Measurements from ENCODE around the gene FMO5.
"Not testable (repeated sequence)": the region's sequence is repeated elsewhere in the genome, so short reads cannot be mapped to it uniquely, and the experiment has no call there.

FMO5 gene

DNA sequence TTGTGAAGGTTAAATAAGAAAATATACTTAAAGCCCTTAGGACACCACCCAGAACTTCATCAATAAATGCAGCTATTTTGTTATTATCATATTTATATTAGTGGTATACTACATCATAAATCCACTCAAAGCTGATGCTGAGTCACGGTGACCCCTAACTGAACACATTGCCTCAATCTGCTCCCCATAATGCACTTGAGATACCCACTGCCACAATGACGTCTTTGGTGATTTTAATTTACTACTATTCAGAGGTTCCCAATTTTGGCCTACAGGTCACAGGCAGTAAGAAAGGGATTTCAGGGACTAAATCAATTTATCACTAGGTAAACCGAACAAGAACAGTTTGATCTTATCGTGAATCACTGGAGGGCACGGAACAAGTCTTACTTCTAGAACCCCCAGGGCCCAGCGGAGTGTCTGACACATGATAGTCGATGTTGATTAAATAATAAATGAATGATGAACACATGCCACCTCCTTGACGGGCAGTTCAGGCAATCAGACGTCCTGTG, 16.9 kb upstream of the FMO5 start:
- H3K9ac ChIP-seq = peak overlapping the region; percentile 91
- H3K9me3 ChIP-seq = peaks cover 6% of the 10 kb centered on the region
- H3K4me3 ChIP-seq = peak overlapping the region; percentile 86
- peaks cover 38% of the 10 kb centered on the region for H3K4me1 ChIP-seq
- no peak for TF ChIP-seq Cebpa-rat (IDR thresholded peaks at IDR 0.05)
- H3K27ac ChIP-seq = no peak overlapping the region; the same call in 1 of the 2 replicates
- peaks cover 8% of the 10 kb centered on the region; the same call in 1 of the 2 replicates for H3K36me3 ChIP-seq
- H4K20me1 ChIP-seq = peaks cover 40% of the 10 kb centered on the region
- peak overlapping the region; percentile 73 for H3K4me2 ChIP-seq
- no peaks in the 10 kb centered on the region for H3K27me3 ChIP-seq

DNA sequence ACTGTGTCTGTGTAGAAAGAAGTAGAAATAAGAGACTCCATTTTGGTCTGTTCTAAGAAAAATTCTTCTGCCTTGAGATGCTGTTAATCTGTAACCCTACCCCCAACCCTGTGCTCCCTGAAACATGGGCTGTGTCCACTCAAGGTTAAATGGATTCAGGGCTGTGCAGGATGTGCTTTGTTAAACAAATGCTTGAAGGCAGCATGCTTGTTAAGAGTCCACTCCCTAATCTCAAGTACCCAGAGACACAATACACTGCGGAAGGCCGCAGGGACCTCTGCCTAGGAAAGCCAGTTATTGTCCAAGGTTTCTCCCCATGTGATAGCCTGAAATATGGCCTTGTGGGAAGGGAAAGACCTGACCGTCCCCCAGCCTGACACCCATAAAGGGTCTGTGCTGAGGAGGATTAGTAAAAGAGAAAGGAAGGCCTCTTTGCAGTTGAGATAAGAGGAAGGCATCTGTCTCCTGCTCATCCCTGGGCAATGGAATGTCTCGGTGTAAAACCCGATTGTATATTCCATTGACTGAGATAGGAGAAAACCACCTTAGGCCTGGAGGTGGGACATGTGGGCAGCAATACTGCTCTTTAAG, 15.1 kb upstream of the FMO5 start:
- H3K9me3 ChIP-seq = peaks cover 24% of the 10 kb centered on the region
- not testable (repeated sequence) for H3K4me3 ChIP-seq, H3K27ac ChIP-seq, H3K9ac ChIP-seq, H3K27me3 ChIP-seq, H3K36me3 ChIP-seq, H3K4me2 ChIP-seq
- H3K4me1 ChIP-seq = peaks cover 21% of the 10 kb centered on the region
- peaks cover 22% of the 10 kb centered on the region for H4K20me1 ChIP-seq

DNA sequence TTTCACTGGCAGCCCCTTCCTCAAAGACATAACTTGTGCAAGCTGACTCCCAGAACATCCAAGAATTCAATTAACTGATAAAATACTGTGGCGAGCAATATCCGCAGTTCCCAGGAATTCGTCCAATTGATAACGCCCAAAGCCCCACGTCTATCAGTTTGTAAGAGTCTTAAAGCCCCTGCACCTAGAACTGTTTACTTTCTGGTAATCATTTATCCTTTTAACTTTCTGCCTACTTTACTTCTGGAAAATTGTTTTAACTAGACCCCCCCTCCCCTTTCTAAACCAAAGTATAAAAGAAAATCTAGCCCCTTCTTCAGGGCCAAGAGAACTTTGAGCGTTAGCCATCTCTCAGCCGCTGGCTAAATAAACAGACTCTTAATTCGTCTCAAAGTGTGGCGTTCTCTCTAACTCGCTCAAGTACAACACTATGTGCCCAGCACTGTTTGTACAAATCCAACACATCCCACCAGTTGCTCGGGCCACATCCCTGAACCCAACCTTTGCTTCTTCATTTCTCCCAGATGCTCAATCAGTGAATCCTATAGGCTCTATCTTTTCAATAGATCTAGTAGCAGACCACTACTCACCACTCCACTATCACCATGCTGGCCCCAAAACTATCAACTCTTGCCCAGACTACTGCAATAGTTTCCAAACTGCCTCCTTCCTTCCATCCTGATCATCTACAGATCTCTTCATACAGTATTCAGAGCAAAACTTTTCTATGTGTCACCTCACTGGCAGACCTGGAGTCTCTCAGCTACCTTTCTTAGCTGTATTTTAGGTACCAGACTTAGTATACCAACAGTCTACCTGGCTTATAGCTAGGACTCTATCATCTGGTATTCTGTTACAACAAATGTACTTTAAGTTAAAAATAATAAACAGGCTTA, 14.0 kb upstream of the FMO5 start:
- no peak overlapping the region for H3K4me3 ChIP-seq
- H3K4me2 ChIP-seq = no peak overlapping the region
- peaks cover 10% of the 10 kb centered on the region for H3K4me1 ChIP-seq
- peaks cover 33% of the 10 kb centered on the region for H3K9me3 ChIP-seq
- no peaks in the 10 kb centered on the region for H3K36me3 ChIP-seq
- no peak overlapping the region for H3K27ac ChIP-seq
- no peak overlapping the region for H3K9ac ChIP-seq
- H3K27me3 ChIP-seq = no peaks in the 10 kb centered on the region
- peaks cover 11% of the 10 kb centered on the region for H4K20me1 ChIP-seq
- TF ChIP-seq Cebpa-rat (IDR thresholded peaks at IDR 0.05) = no peak

GRCh38 chr1:147238053-147238902, 13.1 kb upstream of the FMO5 start:
- H3K27ac ChIP-seq = no peak overlapping the region
- H4K20me1 ChIP-seq = peaks cover 2% of the 10 kb centered on the region; the same call in 1 of the 2 replicates
- H3K4me3 ChIP-seq = no peak overlapping the region
- H3K36me3 ChIP-seq = no peaks in the 10 kb centered on the region
- H3K4me2 ChIP-seq = no peak overlapping the region
- peaks cover 7% of the 10 kb centered on the region for H3K4me1 ChIP-seq
- no peaks in the 10 kb centered on the region for H3K27me3 ChIP-seq
- no peak overlapping the region for H3K9ac ChIP-seq
- TF ChIP-seq Cebpa-rat (IDR thresholded peaks at IDR 0.05) = no peak
- H3K9me3 ChIP-seq = peaks cover 36% of the 10 kb centered on the region

- no peak overlapping the region for H3K4me3 ChIP-seq
- no peak overlapping the region for H3K27ac ChIP-seq
- H3K9ac ChIP-seq = no peak overlapping the region
- no peak overlapping the region for H3K4me2 ChIP-seq
- no peaks in the 10 kb centered on the region for H3K36me3 ChIP-seq
- no peaks in the 10 kb centered on the region for H4K20me1 ChIP-seq
- peaks cover 38% of the 10 kb centered on the region for H3K9me3 ChIP-seq
- peaks cover 6% of the 10 kb centered on the region for H3K4me1 ChIP-seq
- TF ChIP-seq Cebpa-rat (IDR thresholded peaks at IDR 0.05) = no peak
- H3K27me3 ChIP-seq = no peaks in the 10 kb centered on the region
Measured at GRCh38 chr1:147236959-147237791, 12.0 kb upstream of the FMO5 start.

DNA sequence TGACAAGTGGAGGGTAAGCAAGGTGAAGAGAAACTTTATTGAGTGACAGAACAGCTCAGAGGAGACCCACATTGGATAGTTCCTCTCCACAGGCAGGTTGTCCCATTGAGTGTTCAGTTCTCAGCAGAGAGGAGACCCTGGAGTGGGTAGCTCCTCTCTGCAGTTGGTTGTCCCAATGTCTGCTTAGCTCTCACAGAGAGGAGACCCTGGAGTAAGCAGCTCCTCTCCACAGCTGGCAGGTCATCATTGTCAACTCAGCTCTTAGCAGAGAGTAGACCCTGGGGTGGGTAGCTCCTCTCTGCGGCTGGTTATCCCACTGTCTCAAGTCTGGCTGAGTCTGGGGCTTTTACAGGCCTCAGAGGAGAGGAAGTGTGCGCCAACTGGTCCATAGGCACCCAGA, 11.3 kb upstream of the FMO5 start:
- H3K9ac ChIP-seq = no peak overlapping the region
- no peak overlapping the region for H3K27ac ChIP-seq
- no peak overlapping the region for H3K4me3 ChIP-seq
- H3K36me3 ChIP-seq = no peaks in the 10 kb centered on the region
- no peaks in the 10 kb centered on the region for H3K27me3 ChIP-seq
- H3K9me3 ChIP-seq = peaks cover 45% of the 10 kb centered on the region
- TF ChIP-seq Cebpa-rat (IDR thresholded peaks at IDR 0.05) = no peak
- no peaks in the 10 kb centered on the region; the same call in 1 of the 2 replicates for H3K4me1 ChIP-seq
- H3K4me2 ChIP-seq = no peak overlapping the region
- H4K20me1 ChIP-seq = no peaks in the 10 kb centered on the region

DNA sequence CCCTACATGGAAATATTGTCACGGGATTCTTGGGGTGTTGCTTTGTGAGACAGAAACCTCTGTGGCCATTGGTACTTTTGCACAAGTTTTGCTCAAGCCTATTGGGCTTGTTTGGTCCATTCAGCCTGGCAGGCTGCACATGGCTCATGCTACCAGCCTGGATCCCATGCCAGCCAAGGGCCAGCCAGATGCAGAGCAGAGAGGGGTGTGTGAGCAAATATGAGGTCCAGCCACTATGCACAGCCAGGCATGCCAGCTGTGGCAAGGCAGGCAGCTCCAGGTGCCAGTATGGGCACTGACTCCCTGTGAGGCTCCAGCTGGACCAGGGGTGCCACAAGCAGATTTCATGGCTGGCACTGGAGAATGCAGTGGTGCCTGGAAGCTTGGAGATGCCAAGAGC, 10.7 kb upstream of the FMO5 start:
- Histone ChIP-seq H3K9ac (no peak overlapping the region), H3K4me2 (no peak overlapping the region), H3K36me3 (no peaks in the 10 kb centered on the region), H3K27me3 (no peaks in the 10 kb centered on the region), H3K27ac (no peak overlapping the region), H3K4me3 (no peak overlapping the region), H3K4me1 (no peaks in the 10 kb centered on the region), H3K9me3 (peaks cover 46% of the 10 kb centered on the region), H4K20me1 (no peaks in the 10 kb centered on the region)
- no peak for TF ChIP-seq Cebpa-rat (IDR thresholded peaks at IDR 0.05)

DNA sequence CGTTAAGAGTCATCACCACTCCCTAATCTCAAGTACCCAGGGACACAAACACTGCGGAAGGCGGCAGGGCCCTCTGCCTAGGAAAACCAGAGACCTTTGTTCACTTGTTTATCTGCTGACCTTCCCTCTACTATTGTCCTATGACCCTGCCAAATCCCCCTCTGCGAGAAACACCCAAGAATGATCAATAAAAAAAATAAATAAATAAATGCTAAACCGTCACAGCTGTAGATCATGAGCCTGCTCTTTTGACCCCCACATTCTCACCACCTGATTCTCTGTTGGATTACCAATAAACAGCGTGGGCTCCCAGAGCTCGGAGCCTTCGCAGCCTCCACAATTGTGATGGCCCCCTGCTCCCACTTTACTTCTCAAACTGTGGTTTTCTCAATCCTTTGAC, 8.8 kb upstream of the FMO5 start:
- H3K4me2 ChIP-seq, H3K36me3 ChIP-seq, H3K27me3 ChIP-seq, H3K9ac ChIP-seq, H3K4me3 ChIP-seq, H3K27ac ChIP-seq, H3K4me1 ChIP-seq, H4K20me1 ChIP-seq: not testable (repeated sequence)
- H3K9me3 ChIP-seq = peaks cover 46% of the 10 kb centered on the region

DNA sequence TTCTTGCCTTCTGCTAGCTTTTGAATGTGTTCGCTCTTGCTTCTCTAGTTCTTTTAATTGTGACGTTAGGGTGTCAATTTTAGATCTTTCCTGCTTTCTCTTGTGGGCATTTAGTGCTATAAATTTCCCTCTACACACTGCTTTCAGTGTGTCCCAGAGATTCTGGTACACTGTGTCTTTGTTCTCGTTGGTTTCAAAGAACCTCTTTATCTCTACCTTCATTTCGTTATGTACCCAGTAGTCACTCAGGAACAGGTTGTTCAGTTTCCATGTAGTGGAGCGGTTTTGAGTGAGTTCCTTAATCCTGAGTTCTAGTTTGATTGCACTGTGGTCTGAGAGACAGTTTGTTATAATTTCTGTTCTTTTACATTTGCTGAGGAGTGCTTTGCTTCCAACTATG, 5.9 kb upstream of the FMO5 start:
- not testable (repeated sequence) for H3K9ac ChIP-seq, H3K27ac ChIP-seq, H3K4me1 ChIP-seq, H3K36me3 ChIP-seq, H4K20me1 ChIP-seq, H3K27me3 ChIP-seq, H3K4me2 ChIP-seq, H3K4me3 ChIP-seq
- H3K9me3 ChIP-seq = peaks cover 30% of the 10 kb centered on the region
